Lower leg skin (tissue), 3 donors: ENCODE measurements around the gene IL17D.

Source experiments
- CTCF ChIP-seq, 3 donors: fragments of 450-650 bp; IDR thresholded peaks; one replicate each; pipeline ENCODE4 v1.5.1; 2016; ENCODE audit warnings: antibody characterized with exemption in 3 of 3, mild to moderate bottlenecking in 3 of 3, moderate library complexity in 2 of 3
- POLR2A ChIP-seq, 2 donors: fragments of 450-650 bp; IDR thresholded peaks; one replicate each; pipeline ENCODE4 v1.6.1; 2016 to 2017; ENCODE audit warnings: antibody characterized with exemption in 2 of 2, mild to moderate bottlenecking in 1 of 2, moderate library complexity in 1 of 2

- TF ChIP-seq CTCF (IDR thresholded peaks at IDR 0.05): no peak
- no peak for TF ChIP-seq POLR2A (IDR thresholded peaks at IDR 0.05)
Measured at GRCh38 chr13:20727856-20728255, 24.4 kb downstream of the IL17D start.
